ENCODE measurements around the gene FAM236A.
"Not testable (repeated sequence)": the region's sequence is repeated elsewhere in the genome, so short reads cannot be mapped to it uniquely, and the experiment has no call there.

Gene FAM236A

GRCh38 chrX:72937906-72938305 is at the start of gene FAM236A:
Gene FAM236A, plus strand, starts transcription at chrX:72938206. Its CDS starts 57 bp downstream, at chrX:72938263.
- DNase-seq (ENCODE audit: low spot score) = not testable (repeated sequence)

- DNase-seq (ENCODE audit: low spot score) = not testable (repeated sequence)
Observed at GRCh38 chrX:72889740-72890139, 48.3 kb upstream of the FAM236A start.

GRCh38 chrX:72912315-72912714 is 25.7 kb upstream of the FAM236A start, which contains the start of gene FAM236C:
Gene FAM236C, plus strand, starts transcription at chrX:72912615. Its CDS starts 100 bp downstream, at chrX:72912715.
- not testable (repeated sequence) for DNase-seq (ENCODE audit: low spot score)

GRCh38 chrX:72916096-72916495 is 21.9 kb upstream of the FAM236A start:
- DNase-seq (ENCODE audit: low spot score) = not testable (repeated sequence)

GRCh38 chrX:72932283-72932682 is 5.7 kb upstream of the FAM236A start:
- not testable (repeated sequence) for DNase-seq (ENCODE audit: low spot score)

GRCh38 chrX:72936455-72936854 is 1.6 kb upstream of the FAM236A start:
- DNase-seq (ENCODE audit: low spot score) = not testable (repeated sequence)

GRCh38 chrX:72936882-72937455 is 1.0 kb upstream of the FAM236A start:
- not testable (repeated sequence) for DNase-seq (ENCODE audit: low spot score)

- not testable (repeated sequence) for DNase-seq (ENCODE audit: low spot score)
Observed at GRCh38 chrX:72942272-72942671, 4.3 kb downstream of the FAM236A start.

- not testable (repeated sequence) for DNase-seq (ENCODE audit: low spot score)
Observed at GRCh38 chrX:72943035-72943818, 5.2 kb downstream of the FAM236A start.

- not testable (repeated sequence) for DNase-seq (ENCODE audit: low spot score)
Observed at GRCh38 chrX:72943819-72944169, 5.8 kb downstream of the FAM236A start, which contains the start of gene DMRTC1. Gene DMRTC1, minus strand, starts transcription at chrX:72943837. Its CDS starts 68,143 bp downstream, at chrX:72875694.

GRCh38 chrX:72959971-72960370 is 22.0 kb downstream of the FAM236A start:
- not testable (repeated sequence) for DNase-seq (ENCODE audit: low spot score)

- not testable (repeated sequence) for DNase-seq (ENCODE audit: low spot score)
Observed at GRCh38 chrX:72971859-72972258, 33.9 kb downstream of the FAM236A start.

- not testable (repeated sequence) for DNase-seq (ENCODE audit: low spot score)
Observed at GRCh38 chrX:72974885-72975284, 36.9 kb downstream of the FAM236A start.

- not testable (repeated sequence) for DNase-seq (ENCODE audit: low spot score)
Observed at GRCh38 chrX:72980894-72981469, 43.0 kb downstream of the FAM236A start.
